ENCODE results near the gene SMYD3. TPM values are rescaled to one million over a fixed set of nuclear protein-coding genes. Genes with fewer than 3 reads are reported as not detected.

SMYD3 gene
- 10 to 100 TPM in 5 of 12 donors, 1 to 10 TPM in 5, not detected in 2; 7.7 to 11.6 (median 9.9) TPM for polyA plus RNA-seq (ENCODE audit: insufficient read length in 12 of 12)
- long read RNA-seq, donor 1, transcript SMYD3-201 (7 exons, 1,863 nt) = major isoform, 6 of 8 reads
- long read RNA-seq, donor 1, partial matches to known transcripts = 0 of 8 reads
- long read RNA-seq, donor 1, other reads (novel, unspliced or antisense) = 0 of 8 reads
- long read RNA-seq, donor 2, partial matches to known transcripts = 0 of 3 reads
- long read RNA-seq, donor 2, other reads (novel, unspliced or antisense) = 0 of 3 reads
- long read RNA-seq, donor 3, partial matches to known transcripts = 0 of 2 reads
- long read RNA-seq, donor 3, other reads (novel, unspliced or antisense) = 0 of 2 reads
- long read RNA-seq, donor 4 = 0 reads
- long read RNA-seq, donor 5, transcript SMYD3-201 (7 exons, 1,863 nt) = major isoform, 6 of 7 reads
- long read RNA-seq, donor 5, partial matches to known transcripts = 0 of 7 reads
- long read RNA-seq, donor 5, other reads (novel, unspliced or antisense) = 0 of 7 reads
- long read RNA-seq, donor 6, partial matches to known transcripts = 0 of 2 reads
- long read RNA-seq, donor 6, other reads (novel, unspliced or antisense) = 0 of 2 reads
- long read RNA-seq, donor 7 = 0 reads
- long read RNA-seq, donor 8, transcript SMYD3-201 (7 exons, 1,863 nt) = major isoform, 5 of 5 reads
- long read RNA-seq, donor 8, partial matches to known transcripts = 0 of 5 reads
- long read RNA-seq, donor 8, other reads (novel, unspliced or antisense) = 0 of 5 reads
- long read RNA-seq, donor 9, partial matches to known transcripts = 0 of 1 reads
- long read RNA-seq, donor 9, other reads (novel, unspliced or antisense) = 0 of 1 reads
- long read RNA-seq, donor 10, transcript SMYD3-201 (7 exons, 1,863 nt) = major isoform, 7 of 9 reads
- long read RNA-seq, donor 10, partial matches to known transcripts = 0 of 9 reads
- long read RNA-seq, donor 10, other reads (novel, unspliced or antisense) = 0 of 9 reads
- long read RNA-seq, donor 11, partial matches to known transcripts = 0 of 5 reads
- long read RNA-seq, donor 11, other reads (novel, unspliced or antisense) = 0 of 5 reads

DNA sequence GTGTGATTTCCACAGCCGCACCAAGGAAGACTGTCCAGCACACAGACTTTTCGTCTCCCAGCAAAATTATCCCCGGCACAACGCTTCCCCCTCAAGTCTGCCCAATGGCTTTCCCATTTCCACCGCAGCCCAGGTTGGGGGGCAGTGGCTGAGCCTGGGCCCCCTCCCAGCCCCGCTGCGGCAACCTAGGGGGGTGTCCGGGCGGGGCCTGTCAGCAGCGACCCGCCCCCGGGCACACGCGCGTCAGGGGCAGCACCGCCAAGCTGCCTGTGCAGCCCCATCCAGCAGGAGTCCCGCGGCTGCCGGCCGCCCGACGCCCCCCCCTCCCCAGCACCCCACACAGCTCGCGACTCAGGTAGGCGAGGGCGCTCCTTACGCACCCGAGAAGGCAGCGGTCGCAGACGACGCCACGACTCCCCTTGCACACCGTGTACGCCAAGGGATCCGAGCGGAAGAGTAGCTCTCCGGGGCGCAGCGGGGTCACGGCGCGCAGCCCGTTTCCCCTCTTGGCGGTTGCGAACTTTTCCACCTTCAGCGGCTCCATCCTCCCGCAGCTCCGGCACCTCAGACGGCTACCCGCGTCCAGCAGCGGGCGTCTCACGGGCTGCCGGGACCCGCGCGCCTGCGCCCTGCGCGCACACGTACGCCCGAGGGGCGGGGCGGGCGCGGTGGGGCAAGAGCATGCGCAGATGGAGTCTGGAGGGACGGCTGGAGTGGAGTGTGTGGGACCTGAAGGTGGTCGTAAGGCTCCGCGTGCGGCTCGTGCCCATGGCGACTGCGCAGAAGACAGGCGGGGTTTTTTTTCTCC, at the start of gene SMYD3:
TSS of gene SMYD3 (minus strand) at position 606 of the 808 bp plus-strand sequence.
- DNase-seq = peak; percentile 78

GRCh38 chr1:246554201-246554600, 47.1 kb upstream of the SMYD3 start:
- DNase-seq = no peak

DNA sequence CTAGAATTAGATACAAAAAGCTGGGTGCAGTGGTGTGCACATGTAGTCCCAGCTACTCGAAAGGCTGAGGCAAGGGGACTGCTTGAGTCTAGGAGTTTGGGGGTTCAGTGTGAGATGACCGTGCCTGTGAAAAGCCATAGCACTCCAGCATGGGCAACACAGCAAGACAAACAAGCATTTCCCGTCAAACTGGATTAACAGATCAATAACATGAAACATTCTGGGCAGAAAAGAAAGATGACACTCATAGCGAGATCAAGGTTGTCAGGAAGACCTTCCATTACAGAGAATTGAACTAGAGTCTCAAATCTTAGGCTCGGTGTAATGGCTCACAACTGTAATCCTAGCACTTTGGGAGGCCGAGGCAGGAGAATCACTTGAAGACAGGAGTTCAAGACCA, 45.0 kb upstream of the SMYD3 start:
- no peak for DNase-seq

GRCh38 chr1:246550402-246550801, 43.3 kb upstream of the SMYD3 start:
- no peak for DNase-seq

- no peak for DNase-seq
Measured at GRCh38 chr1:246549665-246550064, 42.6 kb upstream of the SMYD3 start.

- no peak for DNase-seq
Measured at GRCh38 chr1:246544001-246544400, 36.9 kb upstream of the SMYD3 start.

GRCh38 chr1:246540738-246541491, 33.8 kb upstream of the SMYD3 start:
- no peak for DNase-seq

- no peak for DNase-seq
Measured at GRCh38 chr1:246537887-246538286, 30.8 kb upstream of the SMYD3 start.

GRCh38 chr1:246537441-246537840, 30.4 kb upstream of the SMYD3 start:
- no peak for DNase-seq

GRCh38 chr1:246534114-246534513, 27.0 kb upstream of the SMYD3 start:
- no peak for DNase-seq

- DNase-seq = no peak
Measured at GRCh38 chr1:246533371-246533905, 26.4 kb upstream of the SMYD3 start.

GRCh38 chr1:246532519-246532918, 25.4 kb upstream of the SMYD3 start:
- no peak for DNase-seq

DNA sequence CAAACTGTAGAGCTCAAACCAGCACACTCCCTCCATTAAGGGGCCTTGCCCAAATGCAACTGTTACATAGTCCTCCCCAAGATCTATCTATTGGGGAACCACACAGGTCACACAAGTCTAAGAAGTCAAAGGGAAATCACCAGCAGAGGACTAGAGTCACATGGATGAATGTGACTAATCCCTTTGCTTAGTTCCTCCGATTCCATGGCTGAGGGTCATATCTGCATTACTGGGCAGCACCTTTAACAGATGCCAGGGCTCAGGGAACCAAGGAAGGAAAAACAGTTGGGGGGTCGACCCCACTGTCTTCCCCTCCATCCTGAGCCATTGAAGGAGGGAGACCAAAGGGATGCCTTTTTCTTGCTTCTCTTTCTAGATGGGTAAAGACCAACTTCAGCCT, 23.4 kb upstream of the SMYD3 start:
- DNase-seq = no peak

DNA sequence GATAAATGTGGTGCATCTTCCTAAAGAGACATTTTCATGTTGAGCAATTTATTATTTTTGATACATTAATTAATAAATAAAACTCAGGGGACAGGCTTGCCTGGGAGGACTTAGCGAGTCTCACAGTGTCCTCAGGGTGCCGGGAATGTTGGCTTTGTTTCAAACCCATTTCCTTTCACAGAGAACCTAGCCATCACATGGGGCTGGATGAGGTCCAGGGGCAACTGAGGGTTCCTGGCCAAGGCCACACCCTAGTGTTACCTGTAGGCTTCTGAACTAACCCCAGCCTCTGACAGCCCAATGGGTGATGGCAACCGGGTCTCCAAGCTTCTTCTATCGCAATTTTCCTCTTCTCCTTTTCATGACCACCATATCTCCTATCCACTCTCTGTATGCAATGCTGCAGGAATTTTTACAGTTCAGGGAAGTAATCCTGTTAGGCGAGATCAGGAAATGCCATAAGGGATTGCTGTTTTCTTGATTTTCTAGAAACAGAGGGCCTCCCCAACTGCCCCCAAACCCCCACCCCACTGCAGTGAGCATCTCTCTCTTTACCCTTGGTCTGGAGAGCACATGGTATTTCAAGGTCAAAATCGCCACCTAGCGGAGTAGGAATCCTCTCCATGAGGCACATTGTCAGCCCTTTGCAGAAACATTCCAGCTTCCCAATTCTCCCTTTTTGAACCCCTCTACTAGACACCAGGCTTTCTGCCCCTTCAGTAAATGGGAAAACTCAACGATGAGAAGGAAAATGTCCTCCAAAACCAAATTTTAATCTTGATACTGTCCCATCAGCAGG, 22.1 kb upstream of the SMYD3 start:
- DNase-seq = no peak

DNA sequence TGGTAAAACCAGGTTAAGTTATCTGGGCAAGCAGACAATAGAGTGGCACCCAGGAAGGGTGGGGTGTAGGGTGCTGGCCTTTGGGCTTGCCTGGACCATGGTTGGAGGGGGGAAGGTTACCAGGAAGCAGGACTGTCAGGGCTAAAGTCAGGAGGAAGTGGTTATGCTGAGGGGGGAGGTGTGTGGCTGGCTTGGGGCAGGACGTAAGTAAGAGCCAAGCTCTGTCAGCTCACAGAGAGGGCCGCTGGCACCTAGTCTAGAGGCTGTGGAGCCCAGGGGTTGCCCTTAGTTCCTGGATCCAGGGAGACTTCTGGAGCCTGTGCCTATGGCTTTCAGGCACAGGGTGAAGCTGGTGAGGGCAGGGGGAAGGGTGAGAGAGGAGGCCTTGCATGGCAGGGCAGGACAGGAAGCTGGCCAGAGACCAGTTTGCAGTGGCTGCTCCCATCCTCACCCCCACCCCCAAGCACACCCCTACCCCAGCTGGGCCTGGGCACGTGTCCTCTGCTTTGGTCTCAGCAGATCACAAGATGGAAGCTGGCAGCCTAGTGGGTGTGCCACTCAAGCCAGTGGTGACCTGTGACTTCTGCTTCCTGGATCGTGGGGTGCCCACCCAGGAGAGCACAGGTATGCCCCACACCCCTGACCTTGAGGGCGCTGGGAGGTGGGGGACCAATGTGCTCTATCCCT, 20.5 kb upstream of the SMYD3 start:
- DNase-seq = no peak

DNA sequence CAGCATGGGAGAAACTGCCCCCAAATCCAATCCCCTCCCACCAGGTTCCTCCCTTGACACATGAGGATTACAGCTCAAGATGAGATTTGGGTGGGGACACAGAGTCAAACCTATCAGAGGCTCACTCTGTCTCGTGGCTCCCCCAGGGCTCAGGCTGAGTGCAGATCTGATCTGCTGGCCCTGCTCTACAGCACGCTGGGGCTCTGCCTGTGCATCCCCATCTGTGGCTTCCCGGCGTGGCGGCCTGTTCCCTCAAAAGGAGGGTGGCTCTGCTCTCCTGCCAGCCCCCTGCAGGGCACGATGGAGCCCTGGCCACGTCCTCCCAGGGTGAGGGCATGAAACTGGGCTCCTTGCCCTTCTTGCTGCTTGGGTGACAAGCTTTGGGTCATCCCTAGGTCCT, 19.8 kb upstream of the SMYD3 start:
- DNase-seq = no peak

- no peak for DNase-seq
Measured at GRCh38 chr1:246526380-246526779, 19.3 kb upstream of the SMYD3 start.

DNA sequence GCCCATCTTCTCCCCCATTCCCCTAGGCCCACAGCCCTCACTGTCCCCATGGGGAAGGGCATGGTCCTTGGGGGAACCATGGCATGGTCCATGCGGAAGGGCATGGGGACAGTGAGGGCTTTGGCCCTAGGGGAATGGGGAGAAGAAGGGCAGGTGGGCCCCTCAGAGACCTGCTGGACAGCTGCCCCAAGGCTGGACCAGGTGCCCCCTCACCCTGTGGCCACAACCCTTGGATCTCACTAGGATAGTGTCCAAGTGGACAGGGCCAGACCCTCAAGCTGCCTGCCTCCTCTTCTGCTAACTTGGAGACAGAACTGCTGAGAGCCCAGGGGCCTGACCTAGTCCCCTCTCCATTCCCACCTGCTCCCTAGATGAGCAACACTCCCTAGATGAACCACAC, 12.4 kb upstream of the SMYD3 start:
- DNase-seq = no peak
